Myocyte (in vitro differentiated cells): ENCODE results near the gene ADAM8. TPM values are rescaled to one million over a fixed set of nuclear protein-coding genes. Genes with fewer than 3 reads are reported as not detected.
A peak's percentile ranks its signal among the peaks of the same experiment; 100 is the strongest.

Source experiments
- DNase-seq: peaks from one replicate; pipeline ENCODE4 v3.0.0-alpha.2; 2012; ENCODE audit warnings: low read depth
- total RNA-seq: library from RNA; depleted of rRNA; stranded (reverse); fragments of >200 nt; gene quantifications from 2 replicates; pipeline ENCODE4 v1.2.3, GENCODE V29; 2014

ADAM8 gene
- total RNA-seq, 1 donor from 2014 or later = 1.5 TPM

DNA sequence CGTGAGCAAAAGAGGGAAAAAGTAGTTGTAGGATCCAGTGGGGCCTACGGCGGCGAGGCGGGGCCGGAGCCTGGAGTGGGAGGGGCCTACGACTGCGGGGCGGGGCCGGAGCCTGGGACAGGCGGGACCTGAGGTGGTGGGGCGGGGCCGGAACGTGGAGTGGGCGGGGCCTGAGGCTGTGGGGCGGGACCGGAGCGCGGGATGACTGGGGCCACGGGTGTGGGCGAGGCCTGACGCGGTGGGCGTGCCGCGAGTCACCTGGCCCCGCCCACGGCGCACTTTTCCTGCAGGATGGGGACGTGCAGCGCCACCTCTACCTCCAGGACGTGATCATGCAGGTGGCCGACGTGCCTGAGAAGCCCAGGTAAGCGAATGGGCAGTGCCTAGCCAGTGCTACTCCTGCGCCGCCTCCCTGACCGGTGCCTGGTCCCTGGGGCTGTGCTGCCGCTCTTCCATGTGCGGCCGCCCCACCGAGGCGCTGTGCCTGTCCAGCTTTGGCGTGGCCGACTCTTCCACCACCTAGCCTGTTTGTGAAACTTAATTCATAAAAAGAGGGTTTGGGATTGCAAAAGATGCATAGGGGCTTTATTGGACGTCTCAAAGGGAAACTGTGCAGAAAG lies 32.5 kb upstream of the ADAM8 start:
- DNase-seq = peak; percentile 84

- peak; percentile 83 for DNase-seq
Measured at GRCh38 chr10:133308421-133309099, 31.9 kb upstream of the ADAM8 start, which contains the start of the genes TUBGCP2 and ZNF511. TSS of gene TUBGCP2 (minus strand) at chr10:133308872. CDS start at chr10:133302941, 5,931 bp downstream. TSS of gene ZNF511 (plus strand) at chr10:133308914. CDS start at chr10:133308944, 30 bp downstream.

- peak; percentile 62 for DNase-seq
Measured at GRCh38 chr10:133307776-133308420, 31.2 kb upstream of the ADAM8 start.

GRCh38 chr10:133306941-133307379 lies 30.3 kb upstream of the ADAM8 start:
- DNase-seq = no peak

- no peak for DNase-seq
Measured at GRCh38 chr10:133306097-133306476, 29.4 kb upstream of the ADAM8 start.

- no peak for DNase-seq
Measured at GRCh38 chr10:133303206-133303605, 26.5 kb upstream of the ADAM8 start.

DNA sequence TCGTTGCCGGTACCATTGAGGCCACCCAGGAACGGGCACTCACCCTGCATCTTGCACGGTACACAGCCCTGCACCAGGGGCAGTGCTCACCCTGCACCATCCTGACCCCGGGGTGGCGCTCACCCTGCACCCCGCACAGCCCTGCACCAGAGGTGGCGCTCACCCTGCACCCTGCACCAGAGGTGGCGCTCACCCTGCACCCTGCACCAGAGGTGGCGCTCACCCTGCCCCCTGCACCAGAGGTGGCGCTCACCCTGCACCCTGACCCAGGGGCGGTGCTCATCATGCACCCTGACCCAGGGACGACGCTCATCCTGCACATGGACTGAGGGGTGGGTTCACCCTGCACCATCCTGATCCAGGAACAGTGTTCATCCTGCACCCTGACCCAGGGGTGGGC lies 25.6 kb upstream of the ADAM8 start:
- DNase-seq = no peak

GRCh38 chr10:133299738-133300137 lies 23.1 kb upstream of the ADAM8 start:
- DNase-seq = no peak

- no peak for DNase-seq
Measured at GRCh38 chr10:133299224-133299623, 22.6 kb upstream of the ADAM8 start.

DNA sequence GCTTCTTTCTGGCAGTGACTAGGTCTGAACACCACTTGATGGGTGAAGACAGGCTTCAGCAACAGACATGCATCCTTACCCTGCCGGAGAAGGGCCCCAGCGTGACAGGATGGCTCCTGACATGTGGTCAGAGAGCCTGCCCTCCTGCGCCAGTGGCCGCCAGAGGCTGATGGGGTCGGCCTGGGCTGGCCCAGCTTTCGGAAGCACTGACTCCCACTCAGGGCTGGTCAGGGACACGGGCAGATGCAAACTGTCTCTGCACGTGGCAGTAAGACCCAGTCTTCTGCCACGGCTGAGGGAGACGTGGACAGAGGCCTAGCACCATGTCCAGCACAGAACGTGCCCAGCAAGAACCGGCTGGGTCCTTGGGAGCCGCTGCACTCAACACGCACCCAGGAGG lies 21.8 kb upstream of the ADAM8 start:
- DNase-seq = no peak

DNA sequence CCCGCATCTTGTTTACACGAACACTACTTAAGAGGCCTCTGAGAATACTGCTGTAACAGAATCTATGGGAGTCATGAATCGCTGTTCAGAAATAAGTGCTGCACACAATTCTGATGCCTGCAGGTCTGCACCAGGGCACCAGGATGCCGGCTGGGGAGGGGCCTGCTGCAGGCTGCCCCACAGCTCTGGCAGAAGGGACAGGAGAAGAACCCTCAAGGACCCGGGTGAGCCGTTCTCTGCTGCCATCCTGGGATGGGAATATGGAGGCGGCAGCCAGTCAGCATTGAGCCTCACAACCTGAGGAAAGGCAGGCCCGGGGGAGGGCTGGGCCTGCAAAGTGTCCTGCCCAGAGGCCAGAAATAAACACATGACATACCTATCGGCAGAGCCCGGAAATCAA lies 20.8 kb upstream of the ADAM8 start:
- DNase-seq = no peak

DNA sequence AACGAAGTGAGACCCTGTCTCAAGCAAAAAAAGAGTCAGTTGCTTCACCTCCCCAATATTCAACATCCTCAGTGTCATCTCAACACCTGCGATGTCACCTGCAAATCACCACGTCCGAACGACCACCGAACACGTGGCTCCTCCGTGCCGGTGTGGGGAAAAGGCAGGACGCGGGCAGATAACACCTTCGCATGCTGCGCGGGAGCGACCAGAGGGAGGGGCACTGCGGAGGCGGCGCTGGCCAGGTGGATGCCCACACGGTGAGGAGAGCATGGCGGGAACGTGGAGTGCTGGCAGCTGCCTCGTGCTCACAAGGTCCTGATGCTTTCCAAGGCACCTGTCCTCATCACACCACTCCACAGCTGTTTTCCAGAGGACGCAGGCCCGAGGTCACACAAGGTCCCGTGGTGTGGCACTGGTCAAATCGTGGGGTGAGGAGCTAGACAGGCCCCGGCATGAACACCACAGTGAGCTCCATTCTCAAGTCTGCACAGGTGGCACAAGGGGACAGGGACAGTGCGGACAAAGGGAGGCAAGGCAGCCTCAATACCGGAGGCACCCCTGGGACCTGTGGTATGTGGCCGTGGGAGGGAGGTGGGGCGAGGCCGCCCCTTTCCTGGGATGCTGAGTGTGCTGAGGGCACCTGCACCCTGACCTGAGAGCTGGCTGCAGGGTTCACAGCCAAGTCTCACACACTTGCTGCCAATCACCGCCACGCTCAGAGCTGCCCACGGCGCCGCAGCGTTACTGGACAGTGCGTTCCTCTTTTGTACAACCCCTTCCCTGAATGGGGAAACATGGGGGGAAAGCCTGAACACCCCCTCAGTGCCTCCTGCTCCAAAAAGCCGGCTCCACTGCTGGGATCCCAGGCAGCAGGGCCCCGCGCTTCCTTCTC lies 19.0 kb upstream of the ADAM8 start:
- peak; percentile 45 for DNase-seq

GRCh38 chr10:133294189-133294588 lies 17.5 kb upstream of the ADAM8 start:
- no peak for DNase-seq

GRCh38 chr10:133293810-133294119 lies 17.1 kb upstream of the ADAM8 start:
- DNase-seq = no peak

- DNase-seq = peak; percentile 9
Measured at GRCh38 chr10:133292919-133293809, 16.5 kb upstream of the ADAM8 start.

GRCh38 chr10:133289761-133290160 lies 13.1 kb upstream of the ADAM8 start:
- no peak for DNase-seq

DNA sequence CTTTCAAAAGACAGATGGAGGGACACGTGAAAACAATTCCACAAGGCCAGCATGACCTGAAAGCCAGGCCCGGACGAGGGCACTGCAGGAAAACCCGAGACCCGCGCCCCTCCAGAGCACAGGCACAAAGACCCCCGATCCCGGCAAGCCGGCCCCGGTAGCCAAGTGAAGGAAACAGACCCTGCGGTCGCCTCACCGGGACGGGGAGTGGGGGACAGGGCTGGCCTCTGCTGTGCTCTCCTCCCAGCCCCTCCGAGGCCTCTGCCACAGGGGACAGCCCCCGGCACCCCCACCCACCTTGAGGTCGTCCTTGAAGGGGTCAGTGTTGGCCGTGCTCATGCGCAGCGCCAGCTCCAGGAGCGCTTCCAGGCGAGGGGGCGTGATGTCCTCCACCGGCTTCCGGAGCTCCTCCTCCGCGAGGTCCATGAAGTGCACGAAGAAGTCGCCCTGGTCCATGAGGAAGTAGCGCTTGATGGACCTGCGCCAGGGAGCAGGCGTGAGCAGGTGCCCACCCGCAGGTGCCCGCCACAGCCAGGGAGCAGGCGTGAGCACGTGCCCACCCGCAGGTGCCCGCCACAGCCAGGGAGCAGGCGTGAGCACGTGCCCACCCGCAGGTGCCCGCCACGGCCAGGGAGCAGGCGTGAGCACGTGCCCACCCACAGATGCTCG lies 11.3 kb upstream of the ADAM8 start:
- no peak for DNase-seq

GRCh38 chr10:133286366-133286765 lies 9.7 kb upstream of the ADAM8 start:
- DNase-seq = no peak

GRCh38 chr10:133285217-133285616 lies 8.5 kb upstream of the ADAM8 start:
- DNase-seq = no peak

DNA sequence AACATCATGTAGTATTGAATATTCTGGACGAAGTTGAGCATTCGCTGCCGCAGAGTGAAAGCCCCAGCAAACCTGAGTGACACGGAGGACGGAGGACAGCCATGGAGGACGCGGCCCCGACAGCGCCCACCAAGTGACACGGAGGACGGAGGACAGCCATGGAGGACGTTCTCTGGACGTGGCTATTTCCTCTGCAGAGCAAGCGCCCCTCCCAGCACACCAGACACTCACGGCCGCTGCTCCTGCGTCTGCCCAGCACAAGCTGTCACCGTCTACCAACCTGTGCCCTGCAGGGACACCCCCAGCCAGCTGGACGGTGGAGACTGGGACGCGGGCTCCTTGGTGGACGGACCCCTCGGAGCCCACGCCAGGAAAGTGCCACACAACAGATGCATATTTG lies 7.3 kb upstream of the ADAM8 start:
- no peak for DNase-seq
